ENCODE measurements around the gene TMEM132C. TPM values are rescaled to one million over a fixed set of nuclear protein-coding genes. Genes with fewer than 3 reads are reported as not detected.

TMEM132C gene
- total and polyA plus RNA-seq, 11 donors, result 0.05 to 5.9 (median 0.85) TPM

DNA sequence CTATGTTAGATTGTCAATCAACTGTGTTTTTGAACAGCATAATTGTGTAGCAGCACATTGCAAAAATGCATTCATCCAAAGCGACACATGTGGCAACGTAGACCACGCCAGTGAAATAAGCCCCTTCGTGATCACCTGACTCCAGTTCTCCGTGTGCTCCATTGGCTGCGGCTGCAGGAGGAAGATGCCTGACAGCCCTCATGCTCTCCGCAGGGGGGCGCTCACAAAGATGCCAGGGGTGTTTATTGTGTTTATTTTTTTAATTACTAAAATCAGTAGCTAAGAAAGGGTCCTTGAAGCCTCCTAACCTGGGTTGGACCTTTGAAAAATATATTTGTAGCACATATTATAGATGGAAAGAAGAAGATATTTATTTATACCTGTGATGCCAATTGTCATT, 440.5 kb downstream of the TMEM132C start:
- no peaks in the 10 kb centered on the region for H3K36me3 ChIP-seq
- DNase-seq (no peak), ATAC-seq (no peak)
- TF ChIP-seq POLR2A (IDR thresholded peaks at IDR 0.05) (no peak), CTCF (IDR thresholded peaks at IDR 0.05) (no peak)
- WGBS, 4 donors, result 64 to 80% (median 76%) methylated on average over 8 of the region's 8 CpGs
- H3K27me3 ChIP-seq, result peaks cover 0 to 5% (median 0%) of the 10 kb centered on the region in 9 donors
- intact Hi-C loops (cut with DNase I), result no loop called here
- no peak overlapping the region for H3K27ac ChIP-seq
- no peaks in the 10 kb centered on the region for H3K4me1 ChIP-seq
- no peaks in the 10 kb centered on the region for H3K9me3 ChIP-seq
- H3K4me3 ChIP-seq, result no peak overlapping the region

DNA sequence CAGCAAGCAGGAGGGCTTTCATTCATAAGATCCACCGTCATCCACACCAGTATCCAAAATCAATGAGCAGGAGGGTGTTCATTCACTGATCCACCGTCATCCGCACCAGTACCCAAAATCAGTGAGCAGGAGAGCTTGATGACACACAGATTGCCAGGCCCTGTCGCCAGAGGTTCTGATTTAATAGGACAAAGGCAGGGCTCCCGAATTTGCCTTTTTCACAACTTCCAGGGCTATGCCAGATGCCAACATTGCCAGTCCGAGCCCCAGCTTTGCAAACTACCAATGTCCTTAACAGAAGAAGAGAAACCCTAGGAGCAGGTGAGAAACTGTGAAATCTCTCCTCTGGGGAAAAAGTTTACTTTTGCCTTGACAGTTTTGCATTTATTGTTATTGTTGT, 441.8 kb downstream of the TMEM132C start:
- 76 to 81% (median 80%) methylated on average over 6 of the region's 6 CpGs for WGBS, 4 donors
- DNase-seq (no peak), ATAC-seq (no peak)
- intact Hi-C loops (cut with DNase I), result no loop called here
- no peak overlapping the region for H3K4me3 ChIP-seq
- H3K9me3 ChIP-seq, result no peaks in the 10 kb centered on the region
- no peak for TF ChIP-seq POLR2A (IDR thresholded peaks at IDR 0.05)
- TF ChIP-seq CTCF (IDR thresholded peaks at IDR 0.05), result no peak
- H3K36me3 ChIP-seq, result no peaks in the 10 kb centered on the region
- no peaks in the 10 kb centered on the region for H3K27me3 ChIP-seq
- no peak overlapping the region for H3K27ac ChIP-seq
- H3K4me1 ChIP-seq, result no peaks in the 10 kb centered on the region

DNA sequence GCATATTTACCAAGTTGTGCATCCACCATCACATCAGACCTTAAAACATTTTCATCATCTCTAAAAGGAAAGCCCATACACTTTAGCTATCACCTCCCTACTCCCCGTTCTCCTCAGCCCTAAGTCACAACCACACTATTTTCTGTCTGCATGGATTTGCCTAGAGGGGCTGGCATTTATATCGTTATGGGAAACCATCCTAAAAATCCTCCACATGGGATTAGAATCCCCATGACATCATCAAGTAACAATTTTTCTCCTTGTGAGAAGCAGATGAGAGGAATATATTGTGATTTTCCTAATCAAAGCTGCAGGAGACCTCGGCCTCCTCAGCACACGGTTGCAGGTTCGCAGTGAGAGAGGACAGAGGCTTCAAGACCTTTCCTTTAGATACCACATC, 442.7 kb downstream of the TMEM132C start:
- intact Hi-C loops (cut with DNase I), result no loop called here
- Histone ChIP-seq H3K27ac (no peak overlapping the region), H3K4me3 (no peak overlapping the region), H3K27me3 (peaks cover 0 to 7% (median 0%) of the 10 kb centered on the region in 9 donors), H3K4me1 (no peaks in the 10 kb centered on the region), H3K36me3 (no peaks in the 10 kb centered on the region), H3K9me3 (no peaks in the 10 kb centered on the region)
- WGBS, 4 donors, result 58 to 68% (median 59%) methylated on average over 5 of the region's 5 CpGs
- TF ChIP-seq POLR2A (IDR thresholded peaks at IDR 0.05) (no peak), CTCF (IDR thresholded peaks at IDR 0.05) (no peak)
- DNase-seq (no peak), ATAC-seq (no peak)

DNA sequence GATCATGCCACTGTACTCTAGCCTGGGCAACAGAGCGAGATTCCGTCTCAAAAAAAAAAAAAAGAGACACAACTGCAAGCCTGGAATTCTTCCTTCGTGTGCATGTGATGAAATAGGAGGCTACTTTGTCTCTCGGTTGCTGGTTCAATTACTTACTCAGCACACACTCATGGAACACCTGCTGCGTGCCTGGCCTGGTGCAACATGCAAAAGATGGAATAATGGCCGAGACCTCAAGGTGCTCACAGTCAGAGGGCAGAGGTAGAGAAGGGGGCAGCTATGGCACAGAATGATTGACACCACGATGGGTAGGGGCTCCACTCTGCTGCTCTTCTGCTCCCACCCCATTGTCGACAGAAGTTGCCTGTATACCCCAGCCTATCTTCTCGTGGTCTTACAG, 444.5 kb downstream of the TMEM132C start:
- H3K36me3 ChIP-seq, result no peaks in the 10 kb centered on the region
- TF ChIP-seq POLR2A (IDR thresholded peaks at IDR 0.05), result no peak
- no peak for TF ChIP-seq CTCF (IDR thresholded peaks at IDR 0.05)
- no peak for ATAC-seq
- intact Hi-C loops (cut with DNase I), result no loop called here
- WGBS, 4 donors, result 73 to 88% (median 79%) methylated on average over 9 of the region's 9 CpGs
- H3K27me3 ChIP-seq, result peaks cover 0 to 7% (median 0%) of the 10 kb centered on the region in 9 donors
- H3K4me1 ChIP-seq, result no peaks in the 10 kb centered on the region
- DNase-seq, result no peak
- no peaks in the 10 kb centered on the region for H3K9me3 ChIP-seq
- H3K27ac ChIP-seq, result no peak overlapping the region
- no peak overlapping the region for H3K4me3 ChIP-seq

All from heart left ventricle (tissue), 16 donors.